SU-DHL-6 (cell line): ENCODE results near the gene SLC6A2.

Source experiments
- H2AFZ ChIP-seq: fragments of 200-600 bp; sonication (generic); 2 replicates; pipeline ENCODE4 v1.6.1; 2014; ENCODE audit warnings: low read depth, mild to moderate bottlenecking, moderate library complexity, mixed read lengths, antibody characterized with exemption, low read length; ENCODE audit not compliant: severe bottlenecking
- H3F3A ChIP-seq: fragments of 200-600 bp; shearing (Covaris generic); 2 replicates; pipeline ENCODE4 v1.6.0; 2016; ENCODE audit warnings: antibody characterized with exemption, mild to moderate bottlenecking; ENCODE audit not compliant: insufficient read depth
- H3K27ac ChIP-seq: fragments of 200-600 bp; sonication (generic); 2 replicates; pipeline ENCODE4 v1.5.1; 2016; ENCODE audit warnings: low read depth, mild to moderate bottlenecking, low read length, moderate library complexity, mixed read lengths
- H3K27me3 ChIP-seq: fragments of 200-600 bp; sonication (generic), shearing (Covaris generic); 2 replicates; pipeline ENCODE4 v1.6.0; 2014; ENCODE audit warnings: mild to moderate bottlenecking, low read length
- H3K36me3 ChIP-seq: fragments of 200-600 bp; sonication (generic); 2 replicates; pipeline ENCODE4 v1.6.1; 2014; ENCODE audit warnings: mild to moderate bottlenecking, low read length, mixed read lengths
- H3K4me2 ChIP-seq: fragments of 300-600, 200-600 bp; shearing (Covaris generic), sonication (generic); 2 replicates; pipeline ENCODE4 v1.6.0; 2014; ENCODE audit warnings: low read length, low read depth, mild to moderate bottlenecking; ENCODE audit not compliant: poor library complexity, severe bottlenecking
- H3K4me3 ChIP-seq: fragments of 200-600 bp; sonication (generic); 2 replicates; pipeline ENCODE4 v1.5.1; 2014; ENCODE audit warnings: antibody characterized with exemption, low read length, mild to moderate bottlenecking, mixed read lengths; ENCODE audit not compliant: insufficient read depth, poor library complexity, severe bottlenecking
- H3K79me2 ChIP-seq: fragments of 200-600 bp; sonication (generic); 2 replicates; pipeline ENCODE4 v1.6.1; 2014; ENCODE audit warnings: mild to moderate bottlenecking, low read length, moderate library complexity; ENCODE audit not compliant: insufficient read depth
- H3K9ac ChIP-seq: fragments of 200-600 bp; sonication (generic); 2 replicates; pipeline ENCODE4 v1.7.0; 2014; ENCODE audit warnings: mild to moderate bottlenecking, low read length
- H3K9me2 ChIP-seq: fragments of 200-600 bp; sonication (generic); replicated peaks from 2 replicates; pipeline ENCODE4 v1.6.1; 2014; ENCODE audit warnings: low read length; ENCODE audit not compliant: insufficient read depth
- H3K9me3 ChIP-seq: fragments of 200-600 bp; sonication (generic); 2 replicates; pipeline ENCODE4 v1.6.1; 2014; ENCODE audit warnings: low read length, mixed read lengths; ENCODE audit not compliant: insufficient read depth
- H4K20me1 ChIP-seq: fragments of 200-600 bp; sonication (generic); 2 replicates; pipeline ENCODE4 v1.6.1; 2014; ENCODE audit warnings: low read depth, mild to moderate bottlenecking, antibody characterized with exemption, low read length, moderate library complexity, mixed read lengths
- EZH2phosphoT487 ChIP-seq: fragments of 200-600 bp; sonication (generic), shearing (Covaris generic); conservative IDR thresholded peaks from 2 replicates; pipeline ENCODE4 v1.6.1; 2018; ENCODE audit warnings: mild to moderate bottlenecking, antibody characterized with exemption, low read length, moderate library complexity, mixed read lengths
- TF ChIP-seq, protein P1 (sequence below): fragments of 200-600 bp; sonication (generic); IDR thresholded peaks from one replicate; pipeline ENCODE4 v1.5.1; 2017; ENCODE audit warnings: antibody characterized with exemption, mild to moderate bottlenecking, low read length, moderate library complexity; ENCODE audit not compliant: insufficient read depth, poor library complexity, severe bottlenecking

The SLC6A2 gene

GRCh38 chr16:55634193-55634592 is 21.6 kb upstream of the SLC6A2 start:
- H3K9ac ChIP-seq = no peak overlapping the region
- H2AFZ ChIP-seq = no peak overlapping the region
- TF ChIP-seq, protein P1, sequence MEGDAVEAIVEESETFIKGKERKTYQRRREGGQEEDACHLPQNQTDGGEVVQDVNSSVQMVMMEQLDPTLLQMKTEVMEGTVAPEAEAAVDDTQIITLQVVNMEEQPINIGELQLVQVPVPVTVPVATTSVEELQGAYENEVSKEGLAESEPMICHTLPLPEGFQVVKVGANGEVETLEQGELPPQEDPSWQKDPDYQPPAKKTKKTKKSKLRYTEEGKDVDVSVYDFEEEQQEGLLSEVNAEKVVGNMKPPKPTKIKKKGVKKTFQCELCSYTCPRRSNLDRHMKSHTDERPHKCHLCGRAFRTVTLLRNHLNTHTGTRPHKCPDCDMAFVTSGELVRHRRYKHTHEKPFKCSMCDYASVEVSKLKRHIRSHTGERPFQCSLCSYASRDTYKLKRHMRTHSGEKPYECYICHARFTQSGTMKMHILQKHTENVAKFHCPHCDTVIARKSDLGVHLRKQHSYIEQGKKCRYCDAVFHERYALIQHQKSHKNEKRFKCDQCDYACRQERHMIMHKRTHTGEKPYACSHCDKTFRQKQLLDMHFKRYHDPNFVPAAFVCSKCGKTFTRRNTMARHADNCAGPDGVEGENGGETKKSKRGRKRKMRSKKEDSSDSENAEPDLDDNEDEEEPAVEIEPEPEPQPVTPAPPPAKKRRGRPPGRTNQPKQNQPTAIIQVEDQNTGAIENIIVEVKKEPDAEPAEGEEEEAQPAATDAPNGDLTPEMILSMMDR = no peak
- TF ChIP-seq EZH2phosphoT487 = no peak

GRCh38 chr16:55638256-55638655 is 17.5 kb upstream of the SLC6A2 start:
- Histone ChIP-seq H3K36me3 (no peaks in the 10 kb centered on the region), H3K27ac (no peak overlapping the region), H3K9me3 (0 out of 2 replicates have a peak, but pooled peaks cover 6% of the 10 kb centered on the region), H3K9me2 (no peaks in the 10 kb centered on the region), H4K20me1 (no peaks in the 10 kb centered on the region), H3F3A (no peaks in the 10 kb centered on the region), H3K79me2 (no peaks in the 10 kb centered on the region), H3K27me3 (no peaks in the 10 kb centered on the region), H3K4me2 (no peak overlapping the region), H3K4me3 (no peak overlapping the region), H2AFZ (no peak overlapping the region), H3K9ac (no peak overlapping the region)
- no peak for TF ChIP-seq EZH2phosphoT487
- TF ChIP-seq, protein P1 = no peak

More at GRCh38 chr16:55634193-55634592, 21.6 kb upstream of the SLC6A2 start:
- no peaks in the 10 kb centered on the region for H3F3A ChIP-seq
- no peaks in the 10 kb centered on the region for H3K36me3 ChIP-seq
- H3K27me3 ChIP-seq = no peaks in the 10 kb centered on the region
- H3K4me3 ChIP-seq = no peak overlapping the region
- 0 out of 2 replicates have a peak, but pooled peaks cover 7% of the 10 kb centered on the region for H3K9me3 ChIP-seq
- H3K79me2 ChIP-seq = no peaks in the 10 kb centered on the region
- H3K27ac ChIP-seq = no peak overlapping the region
- H3K4me2 ChIP-seq = no peak overlapping the region
- no peaks in the 10 kb centered on the region for H3K9me2 ChIP-seq
- no peaks in the 10 kb centered on the region for H4K20me1 ChIP-seq

- Histone ChIP-seq H2AFZ (no peak overlapping the region), H3K27ac (no peak overlapping the region), H4K20me1 (no peaks in the 10 kb centered on the region), H3K4me3 (no peak overlapping the region), H3K27me3 (no peaks in the 10 kb centered on the region), H3K79me2 (no peaks in the 10 kb centered on the region), H3K9me2 (no peaks in the 10 kb centered on the region), H3F3A (no peaks in the 10 kb centered on the region), H3K9me3 (no peaks in the 10 kb centered on the region), H3K4me2 (no peak overlapping the region), H3K36me3 (no peaks in the 10 kb centered on the region), H3K9ac (no peak overlapping the region)
- no peak for TF ChIP-seq EZH2phosphoT487
- TF ChIP-seq, protein P1 = no peak
Measured at GRCh38 chr16:55640701-55641327, 15.0 kb upstream of the SLC6A2 start.
